ENCODE results near the gene CSPG4.
A peak's percentile ranks its signal among the peaks of the same experiment; 100 is the strongest.

CSPG4 gene

DNA sequence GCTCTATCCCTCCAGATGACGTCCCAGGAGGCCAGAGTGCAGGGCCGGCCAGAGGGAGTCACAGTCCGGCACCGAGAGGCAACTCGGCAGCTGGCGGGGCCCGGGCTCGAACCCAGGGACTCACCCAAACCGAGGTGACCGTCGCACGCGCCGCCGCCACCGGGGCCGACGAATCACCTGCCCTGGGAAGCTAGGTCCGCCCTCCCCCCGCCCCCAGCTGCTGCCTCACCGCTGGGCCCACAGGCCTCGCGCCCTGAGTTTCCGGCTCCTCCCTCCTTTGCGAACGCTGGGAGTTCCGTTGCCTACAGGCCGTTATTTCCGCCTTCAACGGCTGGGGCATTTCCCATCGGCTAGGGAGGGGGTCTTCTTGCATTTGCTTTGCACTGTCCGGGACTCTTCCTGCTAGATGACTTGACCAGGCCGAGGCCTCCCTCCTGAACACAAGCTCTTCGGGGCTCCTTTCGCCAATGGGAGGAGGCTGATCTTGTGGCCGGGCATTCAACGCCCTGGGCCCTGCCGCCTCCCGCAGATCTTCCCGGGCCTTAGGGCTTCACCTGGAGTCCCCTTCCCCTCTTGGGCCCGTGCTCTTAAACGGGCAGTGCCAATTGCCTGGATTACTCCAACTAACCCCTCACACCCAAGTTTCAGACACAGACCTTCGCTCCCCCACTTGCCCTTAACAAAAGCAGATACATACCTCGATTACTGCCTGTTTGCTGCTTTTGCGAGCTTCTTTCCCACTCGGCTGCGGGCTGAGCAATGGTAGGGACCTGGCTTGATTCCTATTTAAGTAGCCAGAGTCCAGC is 86.9 kb downstream of the CSPG4 start, which contains the start of gene SNUPN:
TSS of gene SNUPN (minus strand) at position 184 of the 806 bp plus-strand sequence. CDS start 4,674 bp downstream, outside the sequence.
- peak; percentile 97 for DNase-seq (ENCODE audit: low read depth, low spot score)

Measured in astrocyte of the hippocampus (primary cell).